Right lobe of liver (tissue), 6 donors: ENCODE results near the gene CCDC30. TPM values are rescaled to one million over a fixed set of nuclear protein-coding genes. Genes with fewer than 3 reads are reported as not detected.

ENCODE experiments used
- ATAC-seq, 4 donors: fragments of 200-7000 bp; cut with Tn5 transposase; one replicate each; pipeline ENCODE4 v1.9.1; 2020; ENCODE audit warnings: mild to moderate bottlenecking in 4 of 4, moderate library complexity in 4 of 4
- DNase-seq, 3 donors: peaks; one replicate each; pipeline ENCODE4 v3.0.0-alpha.2; 2020
- H3K27ac ChIP-seq, 3 donors: fragments of 200-600 bp; one replicate each; pipeline ENCODE4 v1.8.0; 2022
- H3K27me3 ChIP-seq, 2 donors: fragments of 200-600 bp; one replicate each; pipeline ENCODE4 v1.8.0; 2022
- H3K36me3 ChIP-seq, 4 donors: fragments of 200-600 bp; sonication (generic) in 1 of 4; one replicate each; pipeline versions ENCODE4 v1.5.1 to v1.8.0; 2017 to 2022; ENCODE audit warnings: control low read depth in 1 of 4
- H3K4me1 ChIP-seq, 4 donors: fragments of 200-600 bp; sonication (generic) in 1 of 4; one replicate each; pipeline versions ENCODE4 v1.5.1 to v1.8.0; 2017 to 2022; ENCODE audit warnings: control low read depth in 1 of 4
- H3K4me3 ChIP-seq, 3 donors: fragments of 200-600 bp; one replicate each; pipeline ENCODE4 v1.8.0; 2022
- H3K9me3 ChIP-seq, 4 donors: fragments of 200-600 bp; sonication (generic) in 1 of 4; one replicate each; pipeline versions ENCODE4 v1.5.1 to v1.8.0; 2017 to 2022; ENCODE audit warnings: control low read depth in 1 of 4
- POLR2A ChIP-seq: fragments of 450-650 bp; IDR thresholded peaks from one replicate; pipeline ENCODE4 v1.6.1; 2017; ENCODE audit warnings: antibody characterized with exemption, mild to moderate bottlenecking
- WGBS: methylation state at CpG from one replicate; pipeline ENCODE4 v1.1.6; 2018; ENCODE audit warnings: low coverage, low lambda C conversion rate; ENCODE audit not compliant: insufficient coverage; ENCODE audit errors: missing lambda C conversion rate; 5-methylcytosine and 5-hydroxymethylcytosine counted together
- intact Hi-C, 2 donors: fragments of 100-400 bp; cut with DNase I; formaldehyde crosslinking; loops; one replicate each; pipeline versions ENCODE4 v1.11.2 to v1.14.1; 2022
- total RNA-seq, 6 experiments: library from RNA; depleted of rRNA in 2 of 6; stranded (reverse); fragments of >200 nt in 2 of 6; fragmentation: NEBNext Ultra II Directional in 3 of 6; extraction: Animal tissue kit (Norgen Biotek cat#: 25700) in 3 of 6; gene quantifications; one replicate each; pipeline versions ENCODE4 v1.1.0 to v1.2.4, GENCODE V29; 2016 to 2023
- TF ChIP-seq, protein P1 (sequence below), 4 donors: fragments of 200-600 bp in 3 of 4; fragments of 450-650 bp in 1 of 4; IDR thresholded peaks; one replicate each; pipeline versions ENCODE4 v1.5.1 to v1.8.0; 2016 to 2022; ENCODE audit warnings: antibody characterized with exemption in 4 of 4, mild to moderate bottlenecking in 2 of 4
- donor health status: DM: no; HTN: yes; CAD: no.
- donor health status: DM: no; HTN: no; CAD: no.
- donor health status: DM: no; HTN: no; CAD: no.
- donor health status: DM: no; HTN: yes; CAD: no.
- donor health status: DM: no; HTN: yes; CAD: no.

CCDC30 gene
- total RNA-seq, 6 experiments from 2014 or later = 0.37 to 1.4 (median 1.0) TPM

DNA sequence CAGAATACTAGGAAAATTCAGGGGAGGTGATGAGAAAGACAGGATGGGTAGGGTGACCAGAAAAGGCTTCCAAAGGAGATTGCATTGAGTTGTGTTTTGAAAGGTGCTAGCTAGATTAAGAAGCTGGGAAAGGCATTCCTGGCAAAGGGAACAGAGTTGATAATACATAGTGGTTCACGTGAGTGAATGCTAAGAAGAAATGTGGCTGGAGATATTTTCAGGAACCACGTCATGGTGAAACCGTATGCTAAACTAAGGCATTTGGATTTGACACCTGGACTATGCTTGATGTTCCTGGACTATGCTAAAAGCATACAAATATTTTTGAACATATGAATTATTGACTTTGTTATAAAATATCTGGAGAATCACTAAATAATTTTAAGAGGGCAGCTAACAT, 14.7 kb downstream of the CCDC30 start:
- Histone ChIP-seq H3K36me3 (no peaks in the 10 kb centered on the region), H3K27me3 (no peaks in the 10 kb centered on the region), H3K9me3 (no peaks in the 10 kb centered on the region), H3K4me3 (no peak overlapping the region), H3K27ac (no peak overlapping the region), H3K4me1 (no peaks in the 10 kb centered on the region)
- 71% methylated on average over 1 of the region's 3 CpGs for WGBS
- TF ChIP-seq POLR2A = no peak
- TF ChIP-seq, protein P1, sequence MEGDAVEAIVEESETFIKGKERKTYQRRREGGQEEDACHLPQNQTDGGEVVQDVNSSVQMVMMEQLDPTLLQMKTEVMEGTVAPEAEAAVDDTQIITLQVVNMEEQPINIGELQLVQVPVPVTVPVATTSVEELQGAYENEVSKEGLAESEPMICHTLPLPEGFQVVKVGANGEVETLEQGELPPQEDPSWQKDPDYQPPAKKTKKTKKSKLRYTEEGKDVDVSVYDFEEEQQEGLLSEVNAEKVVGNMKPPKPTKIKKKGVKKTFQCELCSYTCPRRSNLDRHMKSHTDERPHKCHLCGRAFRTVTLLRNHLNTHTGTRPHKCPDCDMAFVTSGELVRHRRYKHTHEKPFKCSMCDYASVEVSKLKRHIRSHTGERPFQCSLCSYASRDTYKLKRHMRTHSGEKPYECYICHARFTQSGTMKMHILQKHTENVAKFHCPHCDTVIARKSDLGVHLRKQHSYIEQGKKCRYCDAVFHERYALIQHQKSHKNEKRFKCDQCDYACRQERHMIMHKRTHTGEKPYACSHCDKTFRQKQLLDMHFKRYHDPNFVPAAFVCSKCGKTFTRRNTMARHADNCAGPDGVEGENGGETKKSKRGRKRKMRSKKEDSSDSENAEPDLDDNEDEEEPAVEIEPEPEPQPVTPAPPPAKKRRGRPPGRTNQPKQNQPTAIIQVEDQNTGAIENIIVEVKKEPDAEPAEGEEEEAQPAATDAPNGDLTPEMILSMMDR (IDR thresholded peaks at IDR 0.05) = no peak
- ATAC-seq (no peak), DNase-seq (no peak)
- intact Hi-C loops = no loop called here

DNA sequence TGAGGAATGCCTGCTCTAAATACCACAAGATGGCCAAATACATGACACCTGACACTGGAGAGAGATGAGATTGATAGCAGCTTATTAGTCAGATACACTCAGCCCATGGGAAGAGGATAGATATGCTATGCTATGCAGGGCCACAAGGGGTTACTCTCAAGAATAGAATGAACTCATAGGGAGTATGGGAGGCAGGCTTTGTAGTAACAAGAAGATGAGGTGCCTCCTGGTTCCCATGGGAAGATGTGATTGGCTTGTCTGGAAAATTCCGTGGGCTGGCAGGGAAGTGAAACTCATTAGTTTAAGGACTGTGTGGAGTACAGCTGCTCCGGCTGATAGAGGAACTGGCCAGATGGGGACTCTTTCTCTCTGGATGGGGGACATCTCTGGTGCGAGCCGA, 16.5 kb downstream of the CCDC30 start:
- intact Hi-C loops = no loop called here
- no peaks in the 10 kb centered on the region for H3K36me3 ChIP-seq
- WGBS = 24% methylated on average over 2 of the region's 4 CpGs
- DNase-seq (no peak), ATAC-seq (no peak)
- H3K4me1 ChIP-seq = no peaks in the 10 kb centered on the region
- H3K4me3 ChIP-seq = no peak overlapping the region
- H3K9me3 ChIP-seq = no peaks in the 10 kb centered on the region
- TF ChIP-seq POLR2A = no peak
- TF ChIP-seq, protein P1 (IDR thresholded peaks at IDR 0.05) = no peak
- H3K27ac ChIP-seq = no peak overlapping the region
- H3K27me3 ChIP-seq = no peaks in the 10 kb centered on the region

DNA sequence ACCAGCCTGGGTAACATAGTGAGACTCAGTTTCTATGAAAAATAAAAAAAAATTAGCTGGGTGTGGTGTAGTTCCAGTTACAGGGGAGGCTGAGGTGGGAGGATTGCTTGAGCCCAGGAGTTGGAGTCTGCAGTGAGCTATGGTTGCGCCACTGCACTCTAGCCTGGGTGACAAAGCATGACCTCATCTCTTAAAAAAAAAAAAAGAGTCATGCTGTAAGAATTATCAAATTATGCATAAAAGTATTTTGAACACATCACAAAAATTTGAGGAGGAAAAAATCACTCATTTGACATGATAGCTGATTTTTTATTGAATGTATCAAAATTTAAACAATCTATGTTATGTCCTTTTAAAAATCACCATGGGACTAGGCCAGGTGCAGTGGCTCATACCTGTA, 17.8 kb downstream of the CCDC30 start:
- Histone ChIP-seq H3K27me3 (no peaks in the 10 kb centered on the region), H3K36me3 (no peaks in the 10 kb centered on the region), H3K4me3 (no peak overlapping the region), H3K27ac (no peak overlapping the region), H3K4me1 (no peaks in the 10 kb centered on the region), H3K9me3 (no peaks in the 10 kb centered on the region)
- intact Hi-C loops = no loop called here
- ATAC-seq = no peak
- 100% methylated on average over 1 of the region's 1 CpG for WGBS
- TF ChIP-seq POLR2A = no peak
- TF ChIP-seq, protein P1 (IDR thresholded peaks at IDR 0.05) = no peak
- DNase-seq = no peak

DNA sequence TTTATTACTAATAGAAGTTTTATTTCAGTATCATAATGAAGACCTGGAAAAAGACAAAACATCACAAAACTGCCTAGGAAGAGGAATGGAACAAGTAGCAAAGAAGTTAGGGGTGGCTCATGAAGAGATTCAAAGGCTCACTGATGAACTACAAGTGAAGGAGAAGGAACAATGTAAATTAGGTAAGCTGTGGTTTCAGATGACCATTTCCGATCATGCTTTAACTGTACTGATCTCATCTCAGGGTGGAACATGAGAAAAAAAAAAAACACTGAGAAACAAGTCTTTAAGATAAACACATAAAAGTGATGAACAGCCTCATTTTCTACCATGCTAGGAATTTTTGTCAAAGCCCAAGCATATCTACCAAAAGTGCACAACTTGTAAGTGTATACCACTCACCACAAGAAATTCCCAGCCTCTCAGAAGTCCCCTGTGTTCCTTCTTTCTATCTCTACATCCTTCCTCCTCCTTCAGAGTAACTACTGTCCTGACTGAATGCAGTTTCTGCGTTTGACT, 19.6 kb downstream of the CCDC30 start:
- 76% methylated on average over 2 of the region's 2 CpGs for WGBS
- no peaks in the 10 kb centered on the region for H3K9me3 ChIP-seq
- no peak overlapping the region for H3K27ac ChIP-seq
- H3K36me3 ChIP-seq = no peaks in the 10 kb centered on the region
- H3K4me3 ChIP-seq = no peak overlapping the region
- DNase-seq (no peak), ATAC-seq (no peak)
- no peaks in the 10 kb centered on the region for H3K4me1 ChIP-seq
- TF ChIP-seq, protein P1 (IDR thresholded peaks at IDR 0.05) = no peak
- TF ChIP-seq POLR2A = no peak
- intact Hi-C loops = no loop called here
- H3K27me3 ChIP-seq = no peaks in the 10 kb centered on the region

DNA sequence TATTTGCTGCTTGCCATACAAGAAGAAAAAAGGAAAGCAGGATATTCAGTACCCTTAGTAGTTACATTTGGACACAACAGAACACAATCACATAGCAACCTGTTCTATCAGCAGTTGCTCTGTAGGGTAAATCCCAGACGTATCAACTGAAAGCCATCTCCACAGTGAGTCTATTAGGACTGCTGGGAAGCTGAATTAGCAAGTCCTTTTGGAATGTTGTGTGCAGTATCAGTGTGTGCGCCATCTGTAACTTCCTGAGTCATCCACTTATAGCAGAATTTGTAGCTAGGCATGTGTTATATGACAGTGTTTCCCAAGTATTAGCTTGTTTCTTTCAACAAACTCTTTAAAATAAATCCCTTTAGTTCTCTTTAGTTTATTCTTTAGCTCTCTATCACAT, 21.3 kb downstream of the CCDC30 start:
- H3K4me1 ChIP-seq = no peaks in the 10 kb centered on the region
- ATAC-seq (no peak), DNase-seq (no peak)
- TF ChIP-seq, protein P1 (IDR thresholded peaks at IDR 0.05) = no peak
- TF ChIP-seq POLR2A = no peak
- no peaks in the 10 kb centered on the region for H3K27me3 ChIP-seq
- no peaks in the 10 kb centered on the region for H3K36me3 ChIP-seq
- no peak overlapping the region for H3K27ac ChIP-seq
- no peaks in the 10 kb centered on the region for H3K9me3 ChIP-seq
- intact Hi-C loops = no loop called here
- WGBS = 69% methylated on average over 2 of the region's 2 CpGs
- H3K4me3 ChIP-seq = no peak overlapping the region
